ENCODE measurements around the gene FAM117A. TPM values are rescaled to one million over a fixed set of nuclear protein-coding genes. Genes with fewer than 3 reads are reported as not detected.

The FAM117A gene
- total RNA-seq, 1 experiment from 2014 or later = 26.2 TPM

- TF ChIP-seq USF2 (CRISPR knock-in tag; IDR thresholded peaks at IDR 0.05) (no peak), ZSCAN18 (CRISPR knock-in tag; IDR thresholded peaks at IDR 0.05) (no peak)
Measured at GRCh38 chr17:49677933-49678847, 85.7 kb downstream of the FAM117A start, which contains the start of gene SPOP (continued).

GRCh38 chr17:49677134-49677932, 86.6 kb downstream of the FAM117A start:
- peaks cover 6% of the 10 kb centered on the region for H3K9me3 Mint-ChIP-seq

GRCh38 chr17:49676276-49676868, 87.6 kb downstream of the FAM117A start:
- Mint-ChIP-seq H3K4me3 (peak overlapping the region; percentile 88), H3K9me3 (peaks cover 6% of the 10 kb centered on the region), H3K36me3 (peaks cover 20% of the 10 kb centered on the region), H3K27ac (peak overlapping the region; percentile 73; the same call in 1 of the 2 replicates), H3K27me3 (ENCODE audit: low read depth) (peaks cover 31% of the 10 kb centered on the region), H3K4me1 (peaks cover 18% of the 10 kb centered on the region)
- ChIA-PET CTCF (no interaction called here), POLR2A (no interaction called here)
- ATAC-seq (no peak), DNase-seq (ENCODE audit: low spot score) (no peak)
- TF ChIP-seq TCF7 (CRISPR knock-in tag; IDR thresholded peaks at IDR 0.05; ENCODE audit: low read depth) (no peak), KAT7 (CRISPR knock-in tag; IDR thresholded peaks at IDR 0.05; ENCODE audit: borderline replicate concordance) (no peak), NFATC4 (CRISPR knock-in tag; IDR thresholded peaks at IDR 0.05) (no peak), ATF2 (CRISPR knock-in tag; IDR thresholded peaks at IDR 0.05; ENCODE audit: borderline replicate concordance, low read depth) (no peak), ZBTB21 (CRISPR knock-in tag; IDR thresholded peaks at IDR 0.05; ENCODE audit: borderline replicate concordance) (no peak), HMGXB4 (CRISPR knock-in tag; IDR thresholded peaks at IDR 0.05) (no peak), ZNF219 (CRISPR knock-in tag; IDR thresholded peaks at IDR 0.05; ENCODE audit: borderline replicate concordance) (no peak), CREB1 (CRISPR knock-in tag; IDR thresholded peaks at IDR 0.05) (no peak), AFF4 (CRISPR knock-in tag; IDR thresholded peaks at IDR 0.05; ENCODE audit: borderline replicate concordance) (no peak), ELF4 (CRISPR knock-in tag; IDR thresholded peaks at IDR 0.05; ENCODE audit: low read depth) (no peak), ZNF263 (CRISPR knock-in tag; IDR thresholded peaks at IDR 0.05; ENCODE audit: low read depth) (no peak), ZNF425 (CRISPR knock-in tag; conservative IDR thresholded peaks at IDR 0.05) (no peak)

More at GRCh38 chr17:49677134-49677932, 86.6 kb downstream of the FAM117A start:
- ChIA-PET POLR2A (interaction anchor here (0.6 to 1.3 kb wide), 11 partner anchors 18 to 1318 kb away, joined by 3 to 6 read pairs (median 3); partner anchors contain the start of genes KAT7, NXPH3 and SLC35B1), CTCF (interaction anchor here (0.6 to 1.0 kb wide), 18 partner anchors 12 to 381 kb away, joined by 3 to 11 read pairs (median 3); partner anchors contain the start of genes FAM117A and SLC35B1)
- peak; percentile 69 for ATAC-seq
- Mint-ChIP-seq H3K27ac (peak overlapping the region; percentile 96), H3K27me3 (ENCODE audit: low read depth) (peaks cover 35% of the 10 kb centered on the region), H3K4me3 (peak overlapping the region; percentile 88), H3K36me3 (peaks cover 20% of the 10 kb centered on the region), H3K4me1 (peaks cover 18% of the 10 kb centered on the region)
- DNase-seq (ENCODE audit: low spot score) = peak; percentile 98
- TF ChIP-seq TP53 (CRISPR knock-in tag; IDR thresholded peaks at IDR 0.05) (peak; percentile 5; the same call in 1 of the 2 replicates), JAZF1 (CRISPR knock-in tag; IDR thresholded peaks at IDR 0.05) (no peak)
